ENCODE measurements around the gene CFAP53.
"Not testable (repeated sequence)": the region's sequence is repeated elsewhere in the genome, so short reads cannot be mapped to it uniquely, and the experiment has no call there.

CFAP53 gene, protein sequence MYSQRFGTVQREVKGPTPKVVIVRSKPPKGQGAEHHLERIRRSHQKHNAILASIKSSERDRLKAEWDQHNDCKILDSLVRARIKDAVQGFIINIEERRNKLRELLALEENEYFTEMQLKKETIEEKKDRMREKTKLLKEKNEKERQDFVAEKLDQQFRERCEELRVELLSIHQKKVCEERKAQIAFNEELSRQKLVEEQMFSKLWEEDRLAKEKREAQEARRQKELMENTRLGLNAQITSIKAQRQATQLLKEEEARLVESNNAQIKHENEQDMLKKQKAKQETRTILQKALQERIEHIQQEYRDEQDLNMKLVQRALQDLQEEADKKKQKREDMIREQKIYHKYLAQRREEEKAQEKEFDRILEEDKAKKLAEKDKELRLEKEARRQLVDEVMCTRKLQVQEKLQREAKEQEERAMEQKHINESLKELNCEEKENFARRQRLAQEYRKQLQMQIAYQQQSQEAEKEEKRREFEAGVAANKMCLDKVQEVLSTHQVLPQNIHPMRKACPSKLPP

DNA sequence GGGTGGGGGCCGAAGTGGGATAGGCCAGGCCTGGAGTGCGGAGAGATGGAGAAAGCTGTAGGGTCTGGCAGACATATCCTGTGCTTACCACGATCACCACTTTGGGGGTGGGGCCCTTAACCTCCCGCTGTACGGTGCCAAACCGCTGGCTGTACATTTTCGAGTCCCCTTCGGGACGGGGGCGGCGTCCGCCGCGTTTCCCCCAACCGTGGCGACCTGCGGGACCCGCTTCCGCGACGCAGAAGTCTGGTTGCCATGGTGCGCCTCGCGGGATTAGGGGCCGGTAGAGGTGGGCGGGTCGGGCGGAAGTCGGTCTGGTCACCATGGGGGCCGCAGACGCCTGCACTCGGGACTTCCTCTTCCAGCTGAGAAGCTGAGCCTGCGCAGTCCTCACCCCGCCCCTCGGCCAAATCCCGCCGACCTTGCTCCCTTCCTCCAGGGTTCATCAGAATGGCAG, at the start of gene CFAP53:
CFAP53 (minus strand) TSS at position 248 of the 457 bp plus-strand sequence; CDS start at position 157, 91 bp downstream.
- in situ Hi-C loops (cut with MboI; ENCODE audit: low sequenced_read_pairs): no loop called here

GRCh38 chr18:50315100-50315871, 49.0 kb upstream of the CFAP53 start:
- in situ Hi-C loops (cut with MboI; ENCODE audit: low sequenced_read_pairs): no loop called here

DNA sequence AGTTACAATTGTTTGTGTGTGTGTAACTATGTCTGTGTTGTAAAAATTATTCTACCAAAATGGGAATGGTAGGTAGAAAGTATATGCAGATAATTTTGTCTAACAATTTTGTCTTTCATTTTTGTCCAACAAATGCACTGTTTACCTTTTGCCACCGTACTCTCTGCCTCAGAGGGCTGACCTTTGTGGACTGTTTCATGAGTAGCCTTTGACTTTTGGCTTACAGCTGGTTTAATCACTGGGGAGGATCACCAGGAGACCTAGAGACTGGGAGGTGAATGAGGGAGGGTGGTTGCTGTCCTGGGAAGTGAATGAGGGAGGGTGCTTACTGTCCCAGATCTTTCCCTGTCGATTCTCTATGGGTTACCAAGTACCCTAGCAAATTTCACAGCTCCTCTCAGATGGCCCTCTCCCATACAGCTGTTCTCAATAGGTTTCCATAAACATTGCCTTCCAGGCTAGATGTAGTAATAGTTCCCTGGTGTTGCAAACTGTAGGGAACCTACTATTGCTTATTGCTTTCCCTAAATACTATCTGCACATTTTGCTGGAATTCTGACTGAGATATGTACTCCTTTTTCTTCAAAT, 47.7 kb upstream of the CFAP53 start:
- in situ Hi-C loops (cut with MboI; ENCODE audit: low sequenced_read_pairs): no loop called here

GRCh38 chr18:50313031-50313607, 46.8 kb upstream of the CFAP53 start:
- in situ Hi-C loops (cut with MboI; ENCODE audit: low sequenced_read_pairs): no loop called here

DNA sequence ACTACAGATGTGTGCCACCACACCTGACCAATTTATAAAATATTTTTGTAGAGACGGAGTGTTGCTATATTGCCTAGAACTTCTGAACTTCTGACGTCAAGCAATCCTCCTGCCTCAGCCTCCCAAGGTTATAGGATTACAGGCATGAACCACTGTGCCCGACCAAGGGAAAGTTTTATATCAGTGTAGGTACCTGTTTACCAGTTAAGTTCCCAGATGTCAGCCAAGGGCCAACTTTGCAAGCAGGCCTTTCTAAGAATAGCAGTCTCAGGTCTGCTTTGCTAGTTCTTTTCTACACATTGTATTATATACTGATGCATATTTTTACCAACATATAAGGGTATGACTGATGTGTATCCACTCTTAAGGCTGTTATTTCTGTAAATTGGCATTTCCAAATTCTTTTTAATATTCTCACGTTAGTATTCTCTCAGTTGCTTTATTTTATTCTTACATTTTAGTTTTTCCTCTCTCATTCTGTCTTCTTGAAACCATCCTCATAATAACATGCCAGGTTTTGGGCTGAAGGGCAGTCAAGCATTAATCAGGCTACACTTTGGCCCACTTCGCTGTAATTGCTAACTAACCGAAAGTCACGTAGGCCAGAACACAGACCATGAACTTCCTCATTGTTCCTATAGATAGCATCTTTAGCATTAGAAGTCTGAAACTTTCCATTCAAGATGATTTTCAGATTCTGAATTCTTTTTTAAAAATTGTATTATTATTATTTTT, 46.2 kb upstream of the CFAP53 start:
- in situ Hi-C loops (cut with MboI; ENCODE audit: low sequenced_read_pairs): no loop called here

- in situ Hi-C loops (cut with MboI; ENCODE audit: low sequenced_read_pairs): no loop called here
Measured at GRCh38 chr18:50311650-50312049, 45.4 kb upstream of the CFAP53 start.

DNA sequence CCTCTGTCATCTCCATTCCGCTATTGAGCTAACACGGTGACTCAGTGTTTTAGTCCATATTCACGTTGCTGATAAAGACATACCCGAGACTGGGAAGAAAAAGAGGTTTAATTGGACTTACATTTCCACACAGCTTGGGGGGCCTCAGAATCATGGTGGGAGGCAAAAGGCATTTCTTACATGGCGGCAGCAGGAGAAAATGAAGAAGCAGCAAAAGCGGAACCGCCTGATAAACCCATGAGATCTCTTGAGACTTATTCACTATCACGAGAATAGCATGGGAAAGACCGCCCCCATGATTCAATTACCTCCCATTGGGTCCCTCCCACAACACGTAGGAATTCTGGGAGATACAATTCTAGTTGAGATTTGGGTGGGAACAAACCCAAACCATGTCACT, 43.8 kb upstream of the CFAP53 start:
- in situ Hi-C loops (cut with MboI; ENCODE audit: low sequenced_read_pairs): no loop called here

DNA sequence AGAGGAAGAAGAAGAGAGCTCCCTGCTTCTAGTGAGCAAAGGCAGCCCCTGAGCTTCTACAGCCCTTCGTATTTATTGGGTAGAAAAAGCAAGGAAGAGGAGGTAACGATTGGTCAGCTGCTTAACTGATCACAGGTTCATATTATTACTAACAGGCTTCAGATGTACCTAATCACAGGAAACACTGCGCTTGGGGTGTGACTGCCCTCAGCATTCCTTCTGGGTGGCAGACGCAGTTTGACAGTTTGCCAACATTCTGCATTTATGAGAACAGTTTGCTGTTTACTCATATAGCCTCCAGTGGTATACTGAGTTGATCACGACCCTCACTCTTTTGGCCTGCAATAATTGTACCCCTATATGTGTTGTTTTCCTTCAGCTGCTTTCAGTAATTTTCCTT, 42.6 kb upstream of the CFAP53 start:
- in situ Hi-C loops (cut with MboI; ENCODE audit: low sequenced_read_pairs): not testable (repeated sequence)

GRCh38 chr18:50307738-50308470, 41.6 kb upstream of the CFAP53 start:
- in situ Hi-C loops (cut with MboI; ENCODE audit: low sequenced_read_pairs): no loop called here

DNA sequence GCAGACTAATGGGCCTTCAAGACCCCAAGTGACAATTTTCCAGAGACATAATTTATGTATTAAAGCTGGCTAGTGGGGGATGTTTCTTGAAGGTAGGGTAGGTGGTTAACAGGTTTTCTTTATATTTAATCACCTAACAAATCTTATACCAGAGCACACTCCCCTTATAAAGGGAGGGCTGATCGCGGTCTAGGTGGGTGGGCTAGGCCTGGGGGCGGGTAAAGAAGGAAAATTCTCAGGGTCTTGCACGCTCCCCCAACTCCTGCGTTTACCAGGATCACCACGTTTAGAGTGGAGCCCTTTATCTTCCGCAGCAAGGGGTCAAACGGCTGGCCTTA, 41.1 kb upstream of the CFAP53 start:
- in situ Hi-C loops (cut with MboI; ENCODE audit: low sequenced_read_pairs): no loop called here

DNA sequence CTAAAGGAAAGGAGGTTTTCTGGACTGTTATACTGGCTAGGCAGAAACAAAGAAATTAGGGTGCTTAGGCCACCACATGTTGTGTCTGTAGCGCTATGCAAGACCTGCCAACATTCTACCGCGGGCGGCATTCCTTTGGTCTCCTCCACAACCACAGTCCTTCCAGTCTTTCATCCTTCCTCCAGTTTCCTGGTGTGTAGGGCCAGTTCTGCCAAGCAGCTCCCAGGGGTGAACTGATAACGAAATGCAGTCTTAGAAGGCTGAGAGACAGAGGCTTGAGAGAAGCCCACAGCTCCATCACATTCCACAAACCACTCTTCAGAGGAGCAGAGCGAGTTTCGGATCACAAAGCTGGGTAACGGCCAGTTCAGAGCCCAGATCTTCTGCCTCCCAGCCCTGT, 40.6 kb upstream of the CFAP53 start:
- in situ Hi-C loops (cut with MboI; ENCODE audit: low sequenced_read_pairs): no loop called here

DNA sequence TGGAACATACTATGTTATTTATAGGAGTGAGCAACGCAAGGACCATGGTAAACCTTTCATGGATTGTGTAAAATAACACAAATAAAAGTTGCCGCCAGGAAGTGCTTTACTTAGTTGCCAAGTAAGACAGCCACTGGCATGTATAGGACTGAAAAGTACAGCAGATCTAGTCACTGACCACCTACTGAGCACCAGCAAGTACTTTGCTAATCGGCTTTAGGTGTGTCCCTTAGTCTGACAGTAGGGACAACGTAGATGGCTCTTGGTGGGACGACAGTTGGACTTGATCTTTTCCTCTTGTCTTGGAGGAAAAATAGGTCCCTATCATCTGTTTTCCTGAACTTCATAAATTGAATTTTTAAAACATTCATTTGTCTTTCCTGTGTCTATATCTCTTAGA, 34.8 kb upstream of the CFAP53 start:
- in situ Hi-C loops (cut with MboI; ENCODE audit: low sequenced_read_pairs): no loop called here

GRCh38 chr18:50299626-50300388, 33.5 kb upstream of the CFAP53 start:
- in situ Hi-C loops (cut with MboI; ENCODE audit: low sequenced_read_pairs): no loop called here

DNA sequence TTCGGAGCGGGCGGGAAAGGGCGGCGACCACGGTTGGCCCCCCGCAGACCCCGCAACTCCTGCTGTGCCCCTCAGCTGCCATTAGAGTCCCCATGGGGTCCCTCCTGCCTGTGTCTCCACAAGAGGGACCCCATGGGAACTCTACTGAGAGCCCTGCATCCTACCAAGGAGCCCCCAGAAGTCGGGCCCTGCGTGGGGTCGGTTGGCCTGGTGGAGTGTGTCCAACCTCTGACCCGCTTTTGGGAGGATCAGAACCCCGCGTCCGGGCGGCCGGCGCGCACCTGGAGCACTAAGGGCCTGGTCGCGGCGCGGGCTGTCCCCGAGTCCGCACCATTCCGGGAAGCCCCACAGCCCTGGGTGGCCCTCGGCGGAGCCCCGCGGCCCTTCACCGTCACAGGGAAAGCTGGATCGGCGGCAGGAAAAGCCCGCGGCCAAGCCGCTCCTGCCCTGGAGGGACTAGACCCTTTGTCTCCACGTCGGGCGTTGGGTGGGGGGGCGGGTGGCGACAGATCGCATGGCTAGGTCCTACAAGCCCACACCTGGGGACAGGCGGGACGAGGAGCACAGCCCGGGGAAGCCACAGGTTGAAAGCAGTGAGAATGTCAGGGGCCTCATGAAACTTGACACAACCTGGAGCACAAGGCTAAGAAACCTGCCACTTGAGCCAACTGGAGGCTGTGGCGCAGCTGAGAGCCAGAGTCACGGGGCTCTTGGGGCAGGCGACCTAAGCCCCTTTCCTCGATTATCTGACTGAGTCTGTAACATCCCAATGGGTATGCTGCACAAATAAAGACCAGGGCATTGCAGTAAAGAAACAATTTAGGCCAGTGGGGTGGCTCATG, 32.4 kb upstream of the CFAP53 start:
- in situ Hi-C loops (cut with MboI; ENCODE audit: low sequenced_read_pairs): no loop called here

DNA sequence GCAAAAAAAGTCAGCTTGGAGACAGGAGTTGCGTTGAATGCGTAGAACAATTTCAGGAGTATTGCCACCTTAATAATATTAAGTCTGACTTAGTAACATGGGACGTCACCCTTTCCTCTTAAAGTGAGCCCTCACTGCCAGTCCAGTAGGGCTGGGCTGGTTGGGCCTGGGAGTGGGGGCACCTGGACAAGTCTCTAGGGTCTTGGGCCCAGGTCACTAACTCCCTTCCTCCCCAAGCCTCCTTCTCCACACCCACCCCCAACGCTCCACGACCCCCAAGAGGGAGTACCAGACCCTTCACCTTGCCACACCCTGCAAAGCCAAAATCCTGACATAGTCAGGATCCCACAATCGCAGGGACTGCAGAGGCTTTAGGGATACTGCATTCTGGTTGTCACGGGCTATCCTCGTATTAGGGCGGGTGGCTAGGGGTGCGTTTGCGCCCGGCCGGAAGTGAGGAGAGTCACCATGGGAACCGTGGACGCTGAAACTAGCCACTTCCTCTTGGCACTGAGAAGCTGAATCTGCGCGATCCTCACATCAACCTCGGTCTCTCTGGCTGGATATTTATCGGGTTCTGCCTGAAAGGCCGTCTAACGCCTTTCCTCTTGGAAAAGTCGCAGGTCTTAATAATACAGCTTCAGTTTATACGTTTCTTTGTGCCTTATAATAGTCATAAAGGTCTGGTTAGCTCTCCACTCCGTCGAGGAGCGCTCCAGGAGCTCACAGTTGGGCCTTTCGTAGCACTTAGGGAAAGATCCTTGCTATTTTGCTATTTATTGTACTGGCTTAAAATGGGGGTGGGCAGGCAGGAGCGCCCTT, 31.5 kb upstream of the CFAP53 start:
- in situ Hi-C loops (cut with MboI; ENCODE audit: low sequenced_read_pairs): no loop called here

DNA sequence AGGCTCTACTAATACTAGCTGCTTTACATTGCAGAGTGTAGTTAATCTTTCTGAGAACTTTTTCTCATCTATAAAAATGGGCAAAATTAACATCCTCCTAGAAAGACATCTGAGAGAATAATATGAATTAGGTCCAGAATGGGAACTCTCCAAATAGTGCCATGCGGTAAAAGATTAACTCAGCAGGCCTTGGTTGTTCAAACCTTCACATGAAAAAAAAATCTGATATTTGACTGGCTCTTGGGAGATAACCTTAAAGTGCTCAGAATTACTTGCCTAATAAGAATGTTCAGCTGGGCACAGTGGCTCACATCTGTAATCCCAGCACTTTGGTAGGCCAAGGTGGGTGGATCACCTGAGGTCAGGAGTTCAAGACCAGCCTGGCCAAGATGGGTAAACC, 26.7 kb upstream of the CFAP53 start:
- in situ Hi-C loops (cut with MboI; ENCODE audit: low sequenced_read_pairs): no loop called here

GRCh38 chr18:50289108-50289443, 22.8 kb upstream of the CFAP53 start:
- in situ Hi-C loops (cut with MboI; ENCODE audit: low sequenced_read_pairs): no loop called here

Measured in HL-60/S4 treated with retinoic acid at 250 ng/mL for 4 days and 3 days (cell line).